ENCODE results near the gene ZNF341. TPM values are rescaled to one million over a fixed set of nuclear protein-coding genes. Genes with fewer than 3 reads are reported as not detected.

Gene ZNF341
- total and polyA plus RNA-seq, 2 of the 8 experiments (the other 6 are each of a cell fraction or from before 2014, with no cell fraction given) = 5.8 to 6.4 TPM

- TF ChIP-seq E2F6 (IDR thresholded peaks at IDR 0.05) = 0 out of 2 replicates have a peak, but pooled peaks have one; percentile 17
Measured at GRCh38 chr20:33796263-33796906, 64.6 kb downstream of the ZNF341 start (continued).

All from H1 (cell line).